Measurements from ENCODE around the gene LMNB1.
A peak's percentile ranks its signal among the peaks of the same experiment; 100 is the strongest.
"Not testable (repeated sequence)": the region's sequence is repeated elsewhere in the genome, so short reads cannot be mapped to it uniquely, and the experiment has no call there.

The LMNB1 gene

GRCh38 chr5:126746290-126746689 lies 30.6 kb upstream of the LMNB1 start:
- Histone ChIP-seq H3K4me3 (no peak overlapping the region), H3K36me3 (ENCODE audit: insufficient read depth, low read length) (no peaks in the 10 kb centered on the region), H3K27ac (0 out of 2 replicates have a peak overlapping the region, but pooled peaks have one; percentile 44), H3K9ac (ENCODE audit: insufficient read length) (no peak overlapping the region), H3K9me3 (ENCODE audit: low read depth, low read length) (no peaks in the 10 kb centered on the region)
- TF ChIP-seq POLR2AphosphoS5 (IDR thresholded peaks at IDR 0.05; ENCODE audit: borderline replicate concordance, low read depth, low read length) (no peak), FOXP2 (optimal IDR thresholded peaks at IDR 0.05; ENCODE audit: control extremely low read depth, extremely low read length, insufficient read depth) (no peak)
- no peak for DNase-seq (ENCODE audit: low read depth, low spot score)

GRCh38 chr5:126752081-126752785 lies 24.7 kb upstream of the LMNB1 start:
- no peak overlapping the region for H3K9ac ChIP-seq (ENCODE audit: insufficient read length)
- TF ChIP-seq POLR2AphosphoS5 (IDR thresholded peaks at IDR 0.05; ENCODE audit: borderline replicate concordance, low read depth, low read length), result no peak
- TF ChIP-seq FOXP2 (optimal IDR thresholded peaks at IDR 0.05; ENCODE audit: control extremely low read depth, extremely low read length, insufficient read depth), result no peak
- TF ChIP-seq EZH2 (IDR thresholded peaks at IDR 0.05), result no peak
- no peaks in the 10 kb centered on the region for H3K36me3 ChIP-seq (ENCODE audit: insufficient read depth, low read length)
- DNase-seq (ENCODE audit: low read depth, low spot score), result no peak
- no peaks in the 10 kb centered on the region for H3K9me3 ChIP-seq (ENCODE audit: low read depth, low read length)
- H3K27ac ChIP-seq, result no peak overlapping the region
- H3K4me3 ChIP-seq, result no peak overlapping the region

GRCh38 chr5:126753227-126753626 lies 23.7 kb upstream of the LMNB1 start:
- Histone ChIP-seq H3K4me3 (no peak overlapping the region), H3K36me3 (ENCODE audit: insufficient read depth, low read length) (no peaks in the 10 kb centered on the region), H3K27ac (no peak overlapping the region), H3K9me3 (ENCODE audit: low read depth, low read length) (no peaks in the 10 kb centered on the region), H3K9ac (ENCODE audit: insufficient read length) (no peak overlapping the region)
- DNase-seq (ENCODE audit: low read depth, low spot score), result no peak
- TF ChIP-seq EZH2 (IDR thresholded peaks at IDR 0.05), result no peak
- no peak for TF ChIP-seq POLR2AphosphoS5 (IDR thresholded peaks at IDR 0.05; ENCODE audit: borderline replicate concordance, low read depth, low read length)
- no peak for TF ChIP-seq FOXP2 (optimal IDR thresholded peaks at IDR 0.05; ENCODE audit: control extremely low read depth, extremely low read length, insufficient read depth)

- no peak overlapping the region for H3K27ac ChIP-seq
- H3K36me3 ChIP-seq (ENCODE audit: insufficient read depth, low read length), result no peaks in the 10 kb centered on the region
- TF ChIP-seq FOXP2 (optimal IDR thresholded peaks at IDR 0.05; ENCODE audit: control extremely low read depth, extremely low read length, insufficient read depth), result no peak
- no peak for TF ChIP-seq EZH2 (IDR thresholded peaks at IDR 0.05)
- no peak for TF ChIP-seq POLR2AphosphoS5 (IDR thresholded peaks at IDR 0.05; ENCODE audit: borderline replicate concordance, low read depth, low read length)
- no peak overlapping the region for H3K9ac ChIP-seq (ENCODE audit: insufficient read length)
- no peaks in the 10 kb centered on the region for H3K9me3 ChIP-seq (ENCODE audit: low read depth, low read length)
- DNase-seq (ENCODE audit: low read depth, low spot score), result no peak
- no peak overlapping the region for H3K4me3 ChIP-seq
Measured at GRCh38 chr5:126754609-126755008, 22.3 kb upstream of the LMNB1 start.

GRCh38 chr5:126755593-126755992 lies 21.3 kb upstream of the LMNB1 start:
- no peaks in the 10 kb centered on the region for H3K36me3 ChIP-seq (ENCODE audit: insufficient read depth, low read length)
- no peaks in the 10 kb centered on the region for H3K9me3 ChIP-seq (ENCODE audit: low read depth, low read length)
- no peak overlapping the region for H3K9ac ChIP-seq (ENCODE audit: insufficient read length)
- no peak overlapping the region for H3K27ac ChIP-seq
- H3K4me3 ChIP-seq, result no peak overlapping the region
- TF ChIP-seq FOXP2 (optimal IDR thresholded peaks at IDR 0.05; ENCODE audit: control extremely low read depth, extremely low read length, insufficient read depth) (no peak), EZH2 (IDR thresholded peaks at IDR 0.05) (no peak), POLR2AphosphoS5 (IDR thresholded peaks at IDR 0.05; ENCODE audit: borderline replicate concordance, low read depth, low read length) (no peak)
- no peak for DNase-seq (ENCODE audit: low read depth, low spot score)

GRCh38 chr5:126757713-126758357 lies 19.1 kb upstream of the LMNB1 start:
- no peak for TF ChIP-seq POLR2AphosphoS5 (IDR thresholded peaks at IDR 0.05; ENCODE audit: borderline replicate concordance, low read depth, low read length)
- no peak for TF ChIP-seq EZH2 (IDR thresholded peaks at IDR 0.05)
- TF ChIP-seq FOXP2 (optimal IDR thresholded peaks at IDR 0.05; ENCODE audit: control extremely low read depth, extremely low read length, insufficient read depth), result no peak
- DNase-seq (ENCODE audit: low read depth, low spot score), result no peak
- H3K36me3 ChIP-seq (ENCODE audit: insufficient read depth, low read length), result no peaks in the 10 kb centered on the region
- no peak overlapping the region for H3K9ac ChIP-seq (ENCODE audit: insufficient read length)
- H3K27ac ChIP-seq, result peak overlapping the region; percentile 47; the same call in 1 of the 2 replicates
- no peaks in the 10 kb centered on the region for H3K9me3 ChIP-seq (ENCODE audit: low read depth, low read length)
- H3K4me3 ChIP-seq, result no peak overlapping the region

GRCh38 chr5:126763371-126763770 lies 13.6 kb upstream of the LMNB1 start:
- Histone ChIP-seq H3K4me3 (no peak overlapping the region), H3K9ac (ENCODE audit: insufficient read length) (no peak overlapping the region), H3K36me3 (ENCODE audit: insufficient read depth, low read length) (no peaks in the 10 kb centered on the region), H3K9me3 (ENCODE audit: low read depth, low read length) (no peaks in the 10 kb centered on the region), H3K27ac (no peak overlapping the region)
- TF ChIP-seq POLR2AphosphoS5 (IDR thresholded peaks at IDR 0.05; ENCODE audit: borderline replicate concordance, low read depth, low read length) (no peak), EZH2 (IDR thresholded peaks at IDR 0.05) (no peak), FOXP2 (optimal IDR thresholded peaks at IDR 0.05; ENCODE audit: control extremely low read depth, extremely low read length, insufficient read depth) (no peak)
- no peak for DNase-seq (ENCODE audit: low read depth, low spot score)

GRCh38 chr5:126769703-126770102 lies 7.2 kb upstream of the LMNB1 start:
- H3K27ac ChIP-seq, result no peak overlapping the region
- DNase-seq (ENCODE audit: low read depth, low spot score), result no peak

GRCh38 chr5:126773536-126773935 lies 3.4 kb upstream of the LMNB1 start:
- not testable (repeated sequence) for H3K9me3 ChIP-seq (ENCODE audit: low read depth, low read length); H3K36me3 ChIP-seq (ENCODE audit: insufficient read depth, low read length); H3K27ac ChIP-seq; DNase-seq (ENCODE audit: low read depth, low spot score); H3K9ac ChIP-seq (ENCODE audit: insufficient read length); H3K4me3 ChIP-seq

More at GRCh38 chr5:126769703-126770102, 7.2 kb upstream of the LMNB1 start:
- no peaks in the 10 kb centered on the region for H3K9me3 ChIP-seq (ENCODE audit: low read depth, low read length)
- H3K9ac ChIP-seq (ENCODE audit: insufficient read length), result no peak overlapping the region
- H3K4me3 ChIP-seq, result no peak overlapping the region
- no peaks in the 10 kb centered on the region for H3K36me3 ChIP-seq (ENCODE audit: insufficient read depth, low read length)
- no peak for TF ChIP-seq POLR2AphosphoS5 (IDR thresholded peaks at IDR 0.05; ENCODE audit: borderline replicate concordance, low read depth, low read length)
- no peak for TF ChIP-seq EZH2 (IDR thresholded peaks at IDR 0.05)

GRCh38 chr5:126774595-126774994 lies 2.3 kb upstream of the LMNB1 start:
- H3K9me3 ChIP-seq (ENCODE audit: low read depth, low read length); DNase-seq (ENCODE audit: low read depth, low spot score); H3K9ac ChIP-seq (ENCODE audit: insufficient read length); H3K27ac ChIP-seq; H3K4me3 ChIP-seq: not testable (repeated sequence)
- H3K36me3 ChIP-seq (ENCODE audit: insufficient read depth, low read length), result peaks cover 11% of the 10 kb centered on the region; the same call in 1 of the 2 replicates
